Endothelial cell of umbilical vein (primary cell): Measurements from ENCODE around the gene LRIG1. TPM values are rescaled to one million over a fixed set of nuclear protein-coding genes. Genes with fewer than 3 reads are reported as not detected.

ENCODE experiments used
- BruUV-seq: library from RNA; stranded (reverse); fragments of 400-500 nt; replicated peaks from 2 replicates; lab custom pipeline; 2021; lab: Mats Ljungman, UMichigan
- CTCF ChIA-PET: fragments of 300-600, 350-600 bp; sonication (Branson Sonifier 250); formaldehyde crosslinking; loops from one replicate; lab custom pipeline; 2021; ENCODE audit warnings: antibody characterized with exemption, inconsistent platforms; lab: Charles Lee
- POLR2A ChIA-PET: fragments of 300-600, 350-600 bp; sonication (Branson Sonifier 250); formaldehyde crosslinking; loops from one replicate; lab custom pipeline; 2021; ENCODE audit warnings: antibody characterized with exemption, inconsistent platforms; lab: Charles Lee
- DNase-seq: peaks from one replicate; pipeline ENCODE4 v3.0.0-alpha.2; 2011; ENCODE audit warnings: low read depth, low spot score
- FAIRE-seq: peaks from 2 replicates; lab custom pipeline; 2011; peaks lifted over from hg19 to GRCh38; lab: Jason Lieb, UNC
- H2AFZ ChIP-seq: 2 replicates; pipeline ENCODE4 v1.6.0; 2012; ENCODE audit warnings: low read depth, low read length, control low read depth, inconsistent platforms
- H3K27ac ChIP-seq: 2 replicates; pipeline ENCODE4 v1.5.1; 2011; ENCODE audit warnings: low read depth, mild to moderate bottlenecking, control low read depth, low read length, moderate library complexity; ENCODE audit not compliant: insufficient read depth
- H3K27me3 ChIP-seq, 2 experiments: 2 replicates each; pipeline versions ENCODE4 v1.6.0 to v1.6.1; 2011; ENCODE audit warnings: low read length in 2 of 2, mixed read lengths in 1 of 2; ENCODE audit not compliant: control insufficient read depth in 2 of 2, insufficient read depth in 2 of 2
- H3K36me3 ChIP-seq, 2 experiments: 2 replicates in 1 of 2; 3 replicates in 1 of 2; pipeline ENCODE4 v1.5.1; 2011; ENCODE audit warnings: low read length in 2 of 2, mild to moderate bottlenecking in 1 of 2, moderate library complexity in 1 of 2; ENCODE audit not compliant: control insufficient read depth in 2 of 2, insufficient read depth in 2 of 2; ENCODE audit errors: extremely low read depth in 1 of 2
- H3K4me1 ChIP-seq: 3 replicates; pipeline ENCODE4 v1.5.1; 2011; ENCODE audit warnings: mild to moderate bottlenecking, low read length; ENCODE audit not compliant: control insufficient read depth, insufficient read depth; ENCODE audit errors: extremely low read depth
- H3K4me2 ChIP-seq: 2 replicates; pipeline ENCODE4 v1.6.1; 2011; ENCODE audit warnings: low read length, control low read depth, mixed read lengths; ENCODE audit not compliant: insufficient read depth
- H3K4me3 ChIP-seq, 3 experiments: fragments of 200-600 bp in 1 of 3; sonication (generic), shearing (Covaris generic) in 1 of 3; replicated peaks in 1 of 3; 2 replicates each; pipeline ENCODE4 v1.5.1; 2011 to 2016; ENCODE audit warnings: control low read depth in 3 of 3, low read length in 3 of 3, mild to moderate bottlenecking in 2 of 3, inconsistent platforms in 1 of 3, low read depth in 1 of 3, moderate library complexity in 1 of 3; ENCODE audit not compliant: insufficient read depth in 1 of 3
- H3K79me2 ChIP-seq: 2 replicates; pipeline ENCODE4 v1.6.0; 2012; ENCODE audit warnings: low read length, inconsistent platforms; ENCODE audit not compliant: control insufficient read depth, insufficient read depth
- H3K9ac ChIP-seq: replicated peaks from 2 replicates; pipeline ENCODE3; 2011; ENCODE audit warnings: low read length, control low read depth; ENCODE audit not compliant: insufficient read depth; ENCODE audit errors: extremely low read depth
- H3K9me1 ChIP-seq: replicated peaks from 3 replicates; pipeline ENCODE4 v1.6.0; 2011; ENCODE audit warnings: mild to moderate bottlenecking, low read length; ENCODE audit not compliant: control insufficient read depth, insufficient read depth; ENCODE audit errors: extremely low read depth
- H3K9me3 ChIP-seq: replicated peaks from 2 replicates; pipeline ENCODE4 v1.5.1; 2012; ENCODE audit warnings: low read length, inconsistent platforms; ENCODE audit not compliant: control insufficient read depth, insufficient read depth
- H4K20me1 ChIP-seq: replicated peaks from 2 replicates; pipeline ENCODE3; 2011; ENCODE audit warnings: mild to moderate bottlenecking, low read length; ENCODE audit not compliant: control insufficient read depth, insufficient read depth; ENCODE audit errors: extremely low read depth
- EZH2 ChIP-seq: IDR thresholded peaks from 2 replicates; pipeline ENCODE4 v1.6.1; 2012; ENCODE audit warnings: borderline replicate concordance, low read depth, mild to moderate bottlenecking, moderate library complexity, low read length, inconsistent platforms; ENCODE audit not compliant: severe bottlenecking
- FOS ChIP-seq: IDR thresholded peaks from 2 replicates; pipeline ENCODE4 v1.6.1; 2011; ENCODE audit warnings: mild to moderate bottlenecking, low read length, moderate library complexity, borderline replicate concordance; ENCODE audit not compliant: insufficient read depth
- GATA2 ChIP-seq: IDR thresholded peaks from 2 replicates; pipeline ENCODE4 v1.7.0; 2011; ENCODE audit warnings: low read depth, mild to moderate bottlenecking, moderate library complexity, mixed read lengths, low read length; ENCODE audit not compliant: insufficient read length, insufficient read depth
- JUN ChIP-seq: IDR thresholded peaks from 2 replicates; pipeline ENCODE4 v1.6.1; 2011; ENCODE audit warnings: borderline replicate concordance, low read depth; ENCODE audit not compliant: insufficient read length, insufficient read depth
- MYC ChIP-seq: IDR thresholded peaks from one replicate; pipeline ENCODE4 v1.6.1; 2011; ENCODE audit warnings: mild to moderate bottlenecking, low read depth, low read length
- POLR2AphosphoS5 ChIP-seq: IDR thresholded peaks from 2 replicates; pipeline ENCODE4 v1.6.1; 2012; ENCODE audit warnings: low read depth, mild to moderate bottlenecking, control low read depth, low read length, moderate library complexity; ENCODE audit not compliant: insufficient read depth
- dilution Hi-C: fragments of 300-500 bp; cut with MboI; formaldehyde crosslinking; loops from one replicate; pipeline ENCODE4 v1.15.0; 2019; ENCODE audit warnings: low sequenced_read_pairs; ENCODE audit not compliant: extremely low pct_ligation_motif_present
- intact Hi-C: fragments of 100-400 bp; cut with micrococcal nuclease; formaldehyde crosslinking; loops from one replicate; pipeline ENCODE4 v1.10.0; 2022
- polyA plus RNA-seq, 4 experiments: library from polyadenylated mRNA; depleted of rRNA in 3 of 4; stranded (reverse) in 3 of 4; unstranded in 1 of 4; fragments of >200 nt; gene quantifications; 2 replicates each; pipeline versions ENCODE4 v1.2.1 to v1.2.3, GENCODE V29; 2011 to 2012; ENCODE audit warnings: missing spikeins in 1 of 4
- total RNA-seq: library from RNA; stranded (reverse); gene quantifications from 2 replicates; pipeline ENCODE4 v1.2.3, GENCODE V29; 2021
- TF ChIP-seq, protein P1 (sequence below), 2 donors: IDR thresholded peaks; 1 replicate in 1 of 2; 2 replicates in 1 of 2; pipeline ENCODE4 v1.5.1; 2011; ENCODE audit warnings: low read length in 2 of 2, mild to moderate bottlenecking in 2 of 2, moderate library complexity in 2 of 2, control low read depth in 1 of 2, inconsistent platforms in 1 of 2, low read depth in 1 of 2; ENCODE audit not compliant: insufficient read depth in 1 of 2; ENCODE audit errors: extremely low read depth in 1 of 2
- TF ChIP-seq, protein P2 (sequence below): IDR thresholded peaks from 2 replicates; pipeline ENCODE4 v1.6.1; 2011; ENCODE audit not compliant: insufficient read depth, insufficient read length

The LRIG1 gene
- total and polyA plus RNA-seq, 2 donors (not counting 3 experiments of a cell fraction or from before 2014, with no cell fraction given), result 50.3 to 52.2 TPM

DNA sequence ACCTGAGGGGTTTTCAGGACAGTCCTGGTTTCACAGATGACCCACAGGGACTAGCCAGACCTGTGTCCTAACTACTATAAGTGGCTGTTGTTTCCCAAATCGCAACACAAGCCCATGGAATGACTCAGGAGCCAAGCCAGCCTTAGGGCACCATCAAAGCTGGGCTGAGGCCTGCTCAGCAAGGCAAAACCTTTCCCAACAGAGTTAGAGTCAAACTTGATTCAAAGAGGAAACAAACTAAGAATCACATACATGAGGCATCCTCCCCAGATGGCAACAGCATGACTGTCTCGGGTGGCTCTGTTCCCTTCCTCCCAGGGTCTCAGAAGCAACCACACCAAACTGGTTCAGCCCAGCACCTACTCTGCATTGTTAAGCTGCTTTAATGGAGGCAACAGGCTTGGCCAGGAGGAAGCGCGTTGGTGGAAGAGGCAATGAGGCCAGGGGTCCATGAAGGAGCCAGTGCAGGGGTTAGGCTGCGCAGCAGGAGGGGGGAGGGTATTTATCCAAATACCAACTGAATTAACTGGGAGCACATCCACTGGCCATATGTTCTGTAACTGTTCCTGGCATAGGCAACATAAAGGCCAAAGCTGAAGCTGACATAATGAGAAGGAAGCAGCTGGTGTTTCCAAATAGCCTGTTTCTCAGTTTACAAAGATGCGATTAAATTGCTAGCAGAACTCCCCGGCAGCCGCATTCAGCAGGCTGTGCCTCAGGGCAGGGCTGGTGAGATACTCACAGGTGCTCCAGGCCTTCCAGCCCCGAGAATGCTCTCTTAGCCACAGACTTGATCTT is 102.4 kb downstream of the LRIG1 start:
- H3K79me2 ChIP-seq, result no peaks in the 10 kb centered on the region
- H3K36me3 ChIP-seq, result peaks cover 6 to 30% of the 10 kb centered on the region in 2 experiments
- no peaks in the 10 kb centered on the region for H4K20me1 ChIP-seq
- H3K4me1 ChIP-seq, result peaks cover 31% of the 10 kb centered on the region
- dilution Hi-C loops, result loop anchor here (25.0 kb wide), 1 partner anchor 414 kb away; no protein-coding TSS in a partner anchor
- TF ChIP-seq JUN (no peak), POLR2AphosphoS5 (no peak), FOS (no peak), GATA2 (no peak), MYC (no peak), EZH2 (no peak)
- TF ChIP-seq, protein P1, sequence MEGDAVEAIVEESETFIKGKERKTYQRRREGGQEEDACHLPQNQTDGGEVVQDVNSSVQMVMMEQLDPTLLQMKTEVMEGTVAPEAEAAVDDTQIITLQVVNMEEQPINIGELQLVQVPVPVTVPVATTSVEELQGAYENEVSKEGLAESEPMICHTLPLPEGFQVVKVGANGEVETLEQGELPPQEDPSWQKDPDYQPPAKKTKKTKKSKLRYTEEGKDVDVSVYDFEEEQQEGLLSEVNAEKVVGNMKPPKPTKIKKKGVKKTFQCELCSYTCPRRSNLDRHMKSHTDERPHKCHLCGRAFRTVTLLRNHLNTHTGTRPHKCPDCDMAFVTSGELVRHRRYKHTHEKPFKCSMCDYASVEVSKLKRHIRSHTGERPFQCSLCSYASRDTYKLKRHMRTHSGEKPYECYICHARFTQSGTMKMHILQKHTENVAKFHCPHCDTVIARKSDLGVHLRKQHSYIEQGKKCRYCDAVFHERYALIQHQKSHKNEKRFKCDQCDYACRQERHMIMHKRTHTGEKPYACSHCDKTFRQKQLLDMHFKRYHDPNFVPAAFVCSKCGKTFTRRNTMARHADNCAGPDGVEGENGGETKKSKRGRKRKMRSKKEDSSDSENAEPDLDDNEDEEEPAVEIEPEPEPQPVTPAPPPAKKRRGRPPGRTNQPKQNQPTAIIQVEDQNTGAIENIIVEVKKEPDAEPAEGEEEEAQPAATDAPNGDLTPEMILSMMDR (IDR thresholded peaks at IDR 0.05; ENCODE audit: extremely low read depth in 1 of 2, insufficient read depth in 1 of 2, low read depth in 1 of 2, low read length in 2 of 2), result no peak
- TF ChIP-seq, protein P2, sequence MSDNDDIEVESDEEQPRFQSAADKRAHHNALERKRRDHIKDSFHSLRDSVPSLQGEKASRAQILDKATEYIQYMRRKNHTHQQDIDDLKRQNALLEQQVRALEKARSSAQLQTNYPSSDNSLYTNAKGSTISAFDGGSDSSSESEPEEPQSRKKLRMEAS, result no peak
- intact Hi-C loops, result no loop called here
- no peak for DNase-seq
- H3K4me3 ChIP-seq, result no peak overlapping the region
- POLR2A ChIA-PET, result no interaction called here
- H3K9me3 ChIP-seq, result no peaks in the 10 kb centered on the region
- FAIRE-seq, result no peak
- CTCF ChIA-PET, result interaction anchor here (0.6 kb wide), 1 partner anchor 123 kb away, joined by 3 read pairs; no protein-coding TSS in a partner anchor
- no TSS peak for BruUV-seq
- H3K27ac ChIP-seq, result no peak overlapping the region
- H3K4me2 ChIP-seq, result no peak overlapping the region
- H3K9me1 ChIP-seq, result no peaks in the 10 kb centered on the region
- no peak overlapping the region for H3K9ac ChIP-seq
- H2AFZ ChIP-seq, result no peak overlapping the region
- H3K27me3 ChIP-seq, result no peaks in the 10 kb centered on the region
